ENCODE data around the gene SEPTIN1. TPM values are rescaled to one million over a fixed set of nuclear protein-coding genes. Genes with fewer than 3 reads are reported as not detected.

Gene SEPTIN1
- total and polyA plus RNA-seq, 2 of the 4 experiments (the other 2 are of a cell fraction): 0.24 TPM; not detected in 1

DNA sequence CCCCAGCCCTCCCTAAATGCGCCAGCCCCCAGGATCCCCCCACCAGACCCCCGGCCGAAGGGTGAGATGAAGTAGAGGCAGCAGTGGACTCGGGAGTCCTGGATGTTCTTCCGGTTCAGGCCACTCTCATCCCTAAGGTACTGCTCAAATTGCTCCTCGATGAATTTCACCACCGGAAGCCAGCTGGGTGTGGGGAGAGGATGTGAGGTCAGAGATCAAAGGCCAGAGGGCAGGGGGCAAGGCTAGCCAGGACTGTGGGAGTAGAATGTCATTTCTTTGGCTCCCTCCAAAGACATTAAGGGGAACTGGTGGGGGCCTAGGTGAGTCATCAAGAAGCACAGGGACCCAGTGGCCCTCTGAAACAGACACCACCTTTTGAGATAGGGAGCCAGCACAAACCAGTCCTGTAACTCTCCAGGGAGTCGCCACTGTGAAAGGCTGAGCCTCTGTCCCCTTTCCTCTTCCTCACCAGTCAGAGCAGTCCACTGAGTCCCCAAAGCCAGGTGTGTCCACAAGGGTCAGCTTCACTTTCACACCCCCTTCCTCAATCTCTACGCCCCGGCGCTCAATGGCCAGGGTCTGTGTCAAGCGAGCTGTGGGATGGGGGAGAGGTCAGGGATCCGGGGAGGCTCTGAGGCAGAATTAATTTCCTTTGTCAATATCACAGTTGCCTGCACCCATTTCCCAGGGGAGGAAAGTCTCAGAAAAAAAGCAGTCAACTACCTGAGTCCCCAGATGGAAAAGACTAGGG, 895 bp downstream of the SEPTIN1 start:
- Histone ChIP-seq H2AK5ac (ENCODE audit: low read depth, low read length) (no peak overlapping the region), H4K20me1 (ENCODE audit: insufficient read depth, low read length) (peaks cover 10% of the 10 kb centered on the region), H3K4me3 (ENCODE audit: insufficient read depth, low read depth, low read length) (no peak overlapping the region), H3K4ac (ENCODE audit: low read depth, low read length) (no peak overlapping the region), H2BK20ac (ENCODE audit: low read depth, low read length) (no peak overlapping the region), H3K27me3 (ENCODE audit: control insufficient read depth, insufficient read depth, low read length) (no peaks in the 10 kb centered on the region), H2BK5ac (ENCODE audit: low read depth, low read length, poor library complexity, severe bottlenecking) (no peak overlapping the region), H2BK120ac (ENCODE audit: low read depth, low read length) (no peak overlapping the region), H3K56ac (ENCODE audit: extremely low read depth, insufficient read depth, low read length) (no peak overlapping the region), H2BK15ac (ENCODE audit: low read depth, low read length) (no peak overlapping the region), H3K14ac (replicated peaks; ENCODE audit: low read depth, low read length) (no peak overlapping the region), H4K8ac (ENCODE audit: low read depth in 2 of 2, low read length in 2 of 2) (no peak overlapping the region), H4K5ac (ENCODE audit: low read depth, low read length) (no peak overlapping the region), H3K4me1 (ENCODE audit: control insufficient read depth, insufficient read depth, low read length) (peaks cover 7% of the 10 kb centered on the region), H3K27ac (ENCODE audit: insufficient read depth, low read length) (no peak overlapping the region), H3K79me1 (ENCODE audit: low read depth in 1 of 2, low read length in 2 of 2) (peaks cover 5 to 27% of the 10 kb centered on the region in 2 experiments), H3K18ac (ENCODE audit: low read depth, low read length) (no peak overlapping the region), H4K91ac (ENCODE audit: insufficient read depth, low read depth, low read length) (no peak overlapping the region), H2AFZ (replicated peaks; ENCODE audit: low read length, poor library complexity) (peak overlapping the region; percentile 58), H3K36me3 (ENCODE audit: control insufficient read depth, insufficient read depth, low read length) (no peaks in the 10 kb centered on the region), H3K9me3 (ENCODE audit: control insufficient read depth, insufficient read depth, low read length) (no peaks in the 10 kb centered on the region), H3K23ac (ENCODE audit: low read depth, low read length) (no peak overlapping the region), H3K4me2 (ENCODE audit: low read depth, low read length) (no peak overlapping the region), H3K9ac (ENCODE audit: low read depth, low read length) (no peak overlapping the region), H2AK9ac (replicated peaks; ENCODE audit: low read depth, low read length, poor library complexity) (no peak overlapping the region), H3K9me1 (ENCODE audit: insufficient read depth, low read length) (peaks cover 13% of the 10 kb centered on the region)
- DNase-seq (no peak), ATAC-seq (ENCODE audit: low read depth) (no peak)
- TF ChIP-seq MAZ (IDR thresholded peaks at IDR 0.05; ENCODE audit: borderline replicate concordance, low read depth, low read length) (no peak), NFE2L2 (IDR thresholded peaks at IDR 0.05; ENCODE audit: low read depth, low read length) (no peak), RFX5 (IDR thresholded peaks at IDR 0.05; ENCODE audit: low read depth, low read length) (no peak), CEBPB (IDR thresholded peaks at IDR 0.05; ENCODE audit: low read depth, low read length) (no peak), ELK1 (IDR thresholded peaks at IDR 0.05; ENCODE audit: borderline replicate concordance, low read depth, low read length) (no peak), MXI1 (IDR thresholded peaks at IDR 0.05; ENCODE audit: borderline replicate concordance, low read depth, low read length) (no peak), BHLHE40 (IDR thresholded peaks at IDR 0.05; ENCODE audit: low read depth, low read length) (no peak), SMC3 (IDR thresholded peaks at IDR 0.05; ENCODE audit: low read depth, low read length) (no peak), MAFK (IDR thresholded peaks at IDR 0.05; ENCODE audit: low read depth, low read length) (no peak)
- TF ChIP-seq, protein P1, sequence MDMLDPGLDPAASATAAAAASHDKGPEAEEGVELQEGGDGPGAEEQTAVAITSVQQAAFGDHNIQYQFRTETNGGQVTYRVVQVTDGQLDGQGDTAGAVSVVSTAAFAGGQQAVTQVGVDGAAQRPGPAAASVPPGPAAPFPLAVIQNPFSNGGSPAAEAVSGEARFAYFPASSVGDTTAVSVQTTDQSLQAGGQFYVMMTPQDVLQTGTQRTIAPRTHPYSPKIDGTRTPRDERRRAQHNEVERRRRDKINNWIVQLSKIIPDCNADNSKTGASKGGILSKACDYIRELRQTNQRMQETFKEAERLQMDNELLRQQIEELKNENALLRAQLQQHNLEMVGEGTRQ (IDR thresholded peaks at IDR 0.05; ENCODE audit: low read depth, low read length): no peak
- intact Hi-C loops (cut with micrococcal nuclease): no loop called here
- no TSS peak for BruUV-seq (replicated peaks)
- ChIA-PET CTCF (no interaction called here), POLR2A (ENCODE audit: unreplicated experiment) (no interaction called here)
- in situ Hi-C loops (cut with MboI; ENCODE audit: low sequenced_read_pairs): no loop called here
- dilution Hi-C loops (cut with HindIII; ENCODE audit: low sequenced_read_pairs, unreplicated experiment): no loop called here
- WGBS, 2 experiments (ENCODE audit: extremely low coverage in 2 of 2, insufficient read length in 1 of 2): no CpG with 5 or more reads among the region's 13 CpGs

Data from IMR-90 (cell line).